Measurements from ENCODE around the gene HOXB7. TPM values are rescaled to one million over a fixed set of nuclear protein-coding genes. Genes with fewer than 3 reads are reported as not detected.

The HOXB7 gene
- total and polyA plus RNA-seq, 2 of the 13 experiments (the other 11 are each of a cell fraction or from before 2014, with no cell fraction given) = 0.04 TPM; not detected in 1

GRCh38 chr17:48561884-48562810 lies 48.7 kb downstream of the HOXB7 start (continued):
- no peak for TF ChIP-seq AKAP8 (CRISPR knock-in tag; IDR thresholded peaks at IDR 0.05)

- CTCF ChIA-PET (ENCODE audit: low intra/inter-chr PET ratio, low total read pairs) = no interaction called here
- no peak overlapping the region for H3K9ac ChIP-seq (ENCODE audit: insufficient read depth, low read depth, low read length)
- H3K27ac ChIP-seq (ENCODE audit: extremely low read length, insufficient read depth, low read length) = no peak overlapping the region
- H3K36me3 ChIP-seq (replicated peaks in 1 of 2; ENCODE audit: control insufficient read depth in 1 of 2, insufficient read depth in 2 of 2, low read length in 2 of 2) = no peaks in the 10 kb centered on the region
- WGBS (ENCODE audit: low lambda C conversion rate) = 18% methylated on average over 9 of the region's 14 CpGs
- H3K27me3 ChIP-seq (ENCODE audit: control insufficient read depth in 1 of 2, insufficient read depth in 2 of 2, low read length in 2 of 2) = peaks cover 30 to 94% of the 10 kb centered on the region in 2 experiments
- no peak overlapping the region for H2AFZ ChIP-seq (ENCODE audit: low read length)
- ATAC-seq (no peak), FAIRE-seq (no peak), DNase-seq (ENCODE audit: low spot score) (no peak)
- POLR2A ChIA-PET = no interaction called here
- H3K4me1 ChIP-seq (ENCODE audit: insufficient read depth, low read length) = no peaks in the 10 kb centered on the region
- TF ChIP-seq RCOR2 (CRISPR knock-in tag; IDR thresholded peaks at IDR 0.05) (no peak), ZKSCAN5 (CRISPR knock-in tag; IDR thresholded peaks at IDR 0.05) (no peak), ZNF333 (CRISPR knock-in tag; IDR thresholded peaks at IDR 0.05; ENCODE audit: borderline replicate concordance) (no peak), ZNF260 (CRISPR knock-in tag; IDR thresholded peaks at IDR 0.05; ENCODE audit: borderline replicate concordance, low read depth) (no peak), HES4 (CRISPR knock-in tag; IDR thresholded peaks at IDR 0.05; ENCODE audit: borderline replicate concordance) (no peak), ZFP37 (CRISPR knock-in tag; IDR thresholded peaks at IDR 0.05; ENCODE audit: borderline replicate concordance) (no peak), TARDBP (CRISPR knock-in tag; IDR thresholded peaks at IDR 0.05) (no peak), LCORL (IDR thresholded peaks at IDR 0.05) (no peak), LCORL (CRISPR knock-in tag; IDR thresholded peaks at IDR 0.05) (no peak), ZNF781 (CRISPR knock-in tag; IDR thresholded peaks at IDR 0.05; ENCODE audit: borderline replicate concordance, not compliant biosample characterization) (no peak), SIN3B (IDR thresholded peaks at IDR 0.05; ENCODE audit: low read length) (no peak), PITX1 (CRISPR knock-in tag; IDR thresholded peaks at IDR 0.05) (no peak), ATM (IDR thresholded peaks at IDR 0.05; ENCODE audit: borderline replicate concordance) (no peak), THAP11 (CRISPR knock-in tag; IDR thresholded peaks at IDR 0.05) (no peak), RXRB (CRISPR knock-in tag; IDR thresholded peaks at IDR 0.05; ENCODE audit: borderline replicate concordance) (no peak), KAT7 (CRISPR knock-in tag; IDR thresholded peaks at IDR 0.05; ENCODE audit: borderline replicate concordance) (no peak), ETV6 (CRISPR knock-in tag; conservative IDR thresholded peaks at IDR 0.05) (no peak)
- in situ Hi-C loops (cut with HindIII; ENCODE audit: extremely low pct_ligation_motif_present, low pct_unique_long_range_greater_than_20kb) = no loop called here
- intact Hi-C loops (cut with micrococcal nuclease; ENCODE audit: unreplicated experiment) = no loop called here
- H3K4me3 ChIP-seq (replicated peaks in 1 of 3; ENCODE audit: insufficient read depth in 1 of 3, low read depth in 2 of 3, low read length in 3 of 3) = no peak overlapping the region
- H3K4me2 ChIP-seq (ENCODE audit: low read depth, low read length) = no peak overlapping the region
- H3K79me2 ChIP-seq (ENCODE audit: insufficient read depth, low read length) = no peaks in the 10 kb centered on the region
- no peaks in the 10 kb centered on the region; the same call in 1 of the 2 replicates for H4K20me1 ChIP-seq (ENCODE audit: insufficient read depth, low read length)
- no peaks in the 10 kb centered on the region for H3K9me3 ChIP-seq (ENCODE audit: low read length)
- no TSS peak for BruUV-seq (replicated peaks)
Observed at GRCh38 chr17:48559840-48560817, 50.7 kb downstream of the HOXB7 start.

Measured in HepG2 (cell line).